ENCODE measurements around the gene PTPRT. TPM values are rescaled to one million over a fixed set of nuclear protein-coding genes. Genes with fewer than 3 reads are reported as not detected.

PTPRT gene
- total RNA-seq, 1 donor from 2014 or later, result not detected

DNA sequence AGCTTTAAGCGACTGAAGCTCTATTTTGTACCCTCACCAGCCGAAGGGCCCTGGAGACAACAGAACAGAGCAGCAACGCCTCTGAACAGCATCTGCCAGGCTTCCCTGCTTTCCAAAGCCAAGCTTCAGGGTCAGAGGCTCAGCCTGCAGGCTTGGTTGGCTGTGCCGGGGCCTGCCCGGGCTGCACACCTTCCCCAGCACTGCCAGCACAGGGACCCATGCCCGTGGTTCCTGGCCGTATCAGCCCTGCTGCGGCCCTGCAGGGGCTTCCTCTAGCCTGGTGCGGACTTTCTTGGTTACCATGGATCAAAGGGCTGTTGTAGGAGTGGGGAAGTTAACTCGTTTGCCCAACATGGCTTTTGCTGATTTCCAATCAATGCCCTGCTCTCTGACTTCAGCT lies 830.1 kb downstream of the PTPRT start:
- no peak for DNase-seq (ENCODE audit: extremely low read depth, low read depth, low spot score)

- DNase-seq (ENCODE audit: extremely low read depth, low read depth, low spot score), result no peak
These were observed 837.6 kb downstream of the PTPRT start for GRCh38 chr20:42352096-42352495.

DNA sequence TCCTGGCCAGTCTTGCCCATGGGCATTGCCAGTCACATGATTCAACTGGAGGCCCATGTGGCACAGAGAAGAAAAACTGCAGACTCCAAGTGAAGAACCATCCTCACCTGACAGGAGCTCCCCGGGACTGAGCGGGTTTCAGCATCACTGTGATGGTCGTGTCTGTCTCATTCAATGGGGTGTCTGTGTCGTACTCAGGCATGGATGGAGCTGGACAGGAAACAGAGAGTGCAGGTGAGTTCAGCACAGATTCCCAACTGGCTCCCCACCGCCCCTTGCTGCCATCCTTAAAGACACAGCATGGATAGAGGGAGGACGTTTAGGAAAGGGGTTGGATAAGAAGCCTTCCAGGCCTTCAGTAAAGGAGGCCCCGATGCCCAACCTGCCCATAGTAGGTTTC lies 839.2 kb downstream of the PTPRT start:
- no peak for DNase-seq (ENCODE audit: extremely low read depth, low read depth, low spot score)

- DNase-seq (ENCODE audit: extremely low read depth, low read depth, low spot score), result no peak
These were observed 843.2 kb downstream of the PTPRT start for GRCh38 chr20:42346189-42347170.

GRCh38 chr20:42341654-42342053 lies 848.1 kb downstream of the PTPRT start:
- no peak for DNase-seq (ENCODE audit: extremely low read depth, low read depth, low spot score)

DNA sequence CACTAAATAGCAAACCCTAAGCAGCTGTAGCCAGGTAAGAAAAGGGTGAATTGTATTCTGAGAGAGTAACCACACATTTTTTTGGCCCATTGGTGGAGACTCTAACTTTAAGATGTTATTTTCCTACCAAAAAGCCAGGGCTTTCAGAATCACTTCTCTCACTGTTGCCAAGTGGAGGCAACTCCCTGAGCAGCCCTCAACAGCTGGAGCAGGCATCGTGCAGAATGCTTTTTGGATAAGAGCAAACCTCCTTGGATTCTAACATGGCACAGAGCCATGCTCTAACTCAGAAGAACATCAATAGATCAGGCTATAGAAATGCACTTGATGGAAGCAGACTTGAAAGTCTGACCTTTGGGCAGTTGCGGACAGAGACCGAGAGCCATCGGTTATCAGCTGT lies 849.3 kb downstream of the PTPRT start:
- DNase-seq (ENCODE audit: extremely low read depth, low read depth, low spot score), result no peak

- no peak for DNase-seq (ENCODE audit: extremely low read depth, low read depth, low spot score)
These were observed 851.2 kb downstream of the PTPRT start for GRCh38 chr20:42338294-42339201.

GRCh38 chr20:42336576-42336975 lies 853.1 kb downstream of the PTPRT start:
- DNase-seq (ENCODE audit: extremely low read depth, low read depth, low spot score), result no peak

GRCh38 chr20:42319252-42320013 lies 870.3 kb downstream of the PTPRT start:
- DNase-seq (ENCODE audit: extremely low read depth, low read depth, low spot score), result no peak

- DNase-seq (ENCODE audit: extremely low read depth, low read depth, low spot score), result no peak
These were observed 876.0 kb downstream of the PTPRT start for GRCh38 chr20:42313704-42314103.

- DNase-seq (ENCODE audit: extremely low read depth, low read depth, low spot score), result no peak
These were observed 880.7 kb downstream of the PTPRT start for GRCh38 chr20:42309050-42309449.

DNA sequence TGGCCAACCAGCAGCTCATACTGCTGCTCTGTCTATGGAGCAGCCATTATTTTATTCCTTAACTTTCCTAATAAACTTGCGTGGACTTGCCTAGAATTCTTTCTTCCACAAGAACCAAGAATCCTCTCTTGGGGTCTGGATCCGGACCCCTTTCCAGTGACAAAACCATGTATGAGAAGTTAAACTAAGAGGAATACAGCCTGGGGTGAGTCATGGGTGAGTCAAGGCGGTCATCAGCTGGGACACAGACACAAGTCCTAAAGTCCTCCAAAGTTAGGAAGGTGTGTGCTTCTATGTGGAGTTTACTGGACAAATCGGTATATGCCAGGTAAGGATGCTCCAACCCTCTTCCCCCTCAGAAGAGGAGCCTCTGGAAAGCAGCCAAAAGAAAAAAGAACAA lies 881.5 kb downstream of the PTPRT start:
- no peak for DNase-seq (ENCODE audit: extremely low read depth, low read depth, low spot score)

- no peak for DNase-seq (ENCODE audit: extremely low read depth, low read depth, low spot score)
These were observed 894.1 kb downstream of the PTPRT start for GRCh38 chr20:42295592-42295991.

DNA sequence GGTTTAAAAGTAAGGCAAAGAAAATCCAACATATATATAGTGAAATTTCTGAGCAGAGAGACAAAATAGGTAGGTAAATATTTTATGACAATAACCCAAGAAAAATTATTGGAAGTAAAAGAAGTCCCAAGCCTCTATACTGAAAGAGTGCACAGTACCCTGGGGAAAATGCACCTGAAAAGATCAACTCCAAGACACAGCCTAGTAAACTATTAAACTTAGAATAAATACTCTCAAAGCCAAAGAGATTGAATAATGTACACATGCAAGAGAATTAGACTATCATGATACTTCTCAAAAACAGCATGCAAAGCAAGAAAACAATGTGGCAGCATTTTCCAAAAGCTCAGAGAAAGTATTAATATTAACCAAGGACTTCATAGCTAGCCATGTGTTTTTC lies 894.7 kb downstream of the PTPRT start:
- DNase-seq (ENCODE audit: extremely low read depth, low read depth, low spot score), result no peak

GRCh38 chr20:42281801-42282200 lies 907.9 kb downstream of the PTPRT start:
- no peak for DNase-seq (ENCODE audit: extremely low read depth, low read depth, low spot score)

- no peak for DNase-seq (ENCODE audit: extremely low read depth, low read depth, low spot score)
These were observed 912.7 kb downstream of the PTPRT start for GRCh38 chr20:42276718-42277602.

- DNase-seq (ENCODE audit: extremely low read depth, low read depth, low spot score), result no peak
These were observed 914.7 kb downstream of the PTPRT start for GRCh38 chr20:42274986-42275385.

DNA sequence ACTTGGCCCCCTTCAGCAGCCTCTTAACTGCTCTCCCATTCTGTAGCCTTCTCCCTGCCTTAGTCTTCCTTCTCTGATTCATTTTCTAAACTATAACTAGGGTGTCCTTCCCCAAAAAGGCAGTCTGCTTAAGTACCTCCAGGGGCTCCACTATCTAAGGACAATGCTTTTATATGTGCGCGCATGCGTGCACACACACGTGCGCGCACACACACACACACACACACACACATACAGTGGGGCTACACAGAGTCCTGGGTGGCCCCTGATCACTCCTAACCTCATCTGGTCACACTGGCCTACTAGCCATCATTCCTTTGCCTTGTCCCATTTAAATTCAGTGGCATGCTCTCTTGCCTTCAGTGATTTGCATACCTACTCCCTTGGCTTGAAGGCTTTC lies 917.2 kb downstream of the PTPRT start:
- DNase-seq (ENCODE audit: extremely low read depth, low read depth, low spot score), result no peak

DNA sequence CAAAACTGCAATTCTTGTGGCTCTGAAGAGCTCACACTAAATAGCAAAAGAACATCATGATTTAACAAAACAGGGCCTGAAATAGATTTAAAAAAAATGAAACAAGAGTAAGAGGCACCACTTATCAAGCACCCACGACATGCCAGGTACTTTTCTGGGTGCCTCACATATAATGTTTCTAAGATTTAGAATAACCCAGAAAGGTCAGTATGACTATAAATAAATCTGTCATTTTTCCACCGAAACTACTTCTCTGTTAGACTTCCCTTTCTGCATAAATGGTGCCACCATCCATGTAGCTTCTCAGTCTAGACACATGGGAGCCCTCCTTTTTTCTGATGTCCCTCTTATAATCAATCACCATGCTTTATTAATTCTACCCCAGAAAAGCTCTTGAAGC lies 919.2 kb downstream of the PTPRT start:
- no peak for DNase-seq (ENCODE audit: extremely low read depth, low read depth, low spot score)

Measured in glomerular endothelial cell (primary cell).